ENCODE data around the gene TLL1. TPM values are rescaled to one million over a fixed set of nuclear protein-coding genes. Genes with fewer than 3 reads are reported as not detected.

The TLL1 gene
- total RNA-seq, 1 donor, result not detected

- no peak for DNase-seq (ENCODE audit: low read depth in 2 of 3, low spot score in 2 of 3)
Measured at GRCh38 chr4:166042510-166043055, 169.5 kb downstream of the TLL1 start.

DNA sequence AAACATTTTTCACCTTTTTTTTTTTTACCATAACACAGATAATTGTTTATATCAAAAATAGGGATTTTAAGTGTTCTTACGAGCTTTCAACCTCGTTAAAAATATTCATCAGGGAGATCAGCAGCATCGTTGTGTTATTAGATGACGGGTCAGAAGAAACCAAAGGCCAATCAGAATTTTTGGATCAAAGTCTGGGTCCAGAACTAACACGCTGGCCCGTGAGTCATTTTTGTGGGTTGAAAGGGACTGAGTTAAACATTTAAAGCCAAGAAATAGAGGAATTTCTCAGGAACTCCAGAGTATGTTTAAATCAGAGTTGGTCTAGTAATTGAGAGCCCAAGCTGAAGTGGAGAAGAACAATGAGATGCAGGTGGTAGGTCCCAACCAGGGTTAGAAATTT is 170.8 kb downstream of the TLL1 start:
- no peak for DNase-seq (ENCODE audit: low read depth in 2 of 3, low spot score in 2 of 3)

DNA sequence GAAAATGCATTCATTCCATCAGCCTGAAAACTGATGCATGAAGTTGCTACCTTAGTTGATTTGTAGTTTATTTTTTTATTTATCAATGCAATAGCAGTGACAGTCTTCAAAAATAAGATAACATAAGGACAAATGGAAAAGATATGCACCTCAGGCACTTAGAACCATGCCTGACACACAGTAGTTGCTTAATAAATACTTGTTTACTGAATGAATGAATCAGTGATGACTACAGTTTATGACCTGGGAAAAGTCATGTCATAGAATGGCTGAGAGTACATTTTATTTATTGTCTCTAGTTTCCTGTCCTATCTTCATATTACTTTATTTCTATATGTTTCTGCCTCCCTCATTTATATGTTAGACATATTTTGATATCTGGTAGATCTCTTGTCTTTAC is 171.8 kb downstream of the TLL1 start:
- DNase-seq (ENCODE audit: low read depth in 2 of 3, low spot score in 2 of 3), result no peak

- DNase-seq (ENCODE audit: low read depth in 2 of 3, low spot score in 2 of 3), result no peak
Measured at GRCh38 chr4:166045457-166045856, 172.4 kb downstream of the TLL1 start.

GRCh38 chr4:166049036-166049435 is 176.0 kb downstream of the TLL1 start:
- DNase-seq (ENCODE audit: low read depth in 2 of 3, low spot score in 2 of 3), result no peak

GRCh38 chr4:166064721-166065120 is 191.7 kb downstream of the TLL1 start:
- no peak for DNase-seq (ENCODE audit: low read depth in 2 of 3, low spot score in 2 of 3)

- DNase-seq (ENCODE audit: low read depth in 2 of 3, low spot score in 2 of 3), result no peak
Measured at GRCh38 chr4:166065324-166065723, 192.3 kb downstream of the TLL1 start.

DNA sequence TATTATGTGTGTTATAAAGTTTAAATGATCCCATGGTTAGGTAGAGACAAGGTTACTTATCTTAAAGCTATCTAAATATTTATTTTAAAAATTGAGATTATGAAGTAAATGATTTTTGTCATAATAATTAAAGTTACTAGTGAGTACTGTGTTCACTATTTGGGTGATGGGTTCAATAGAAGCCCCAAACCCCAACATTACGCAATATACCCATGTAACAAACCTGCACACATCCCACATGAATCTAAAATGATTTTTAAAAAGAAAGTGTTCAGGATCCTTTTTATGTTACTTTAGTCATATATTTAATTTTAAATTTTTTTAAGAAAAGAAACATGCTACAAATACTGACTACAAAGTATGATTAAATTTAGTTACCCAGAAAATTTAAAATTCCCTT is 193.9 kb downstream of the TLL1 start:
- DNase-seq (ENCODE audit: low read depth in 2 of 3, low spot score in 2 of 3), result no peak

GRCh38 chr4:166067915-166068314 is 194.9 kb downstream of the TLL1 start:
- no peak for DNase-seq (ENCODE audit: low read depth in 2 of 3, low spot score in 2 of 3)

GRCh38 chr4:166073783-166074182 is 200.7 kb downstream of the TLL1 start:
- DNase-seq (ENCODE audit: low read depth in 2 of 3, low spot score in 2 of 3), result no peak

DNA sequence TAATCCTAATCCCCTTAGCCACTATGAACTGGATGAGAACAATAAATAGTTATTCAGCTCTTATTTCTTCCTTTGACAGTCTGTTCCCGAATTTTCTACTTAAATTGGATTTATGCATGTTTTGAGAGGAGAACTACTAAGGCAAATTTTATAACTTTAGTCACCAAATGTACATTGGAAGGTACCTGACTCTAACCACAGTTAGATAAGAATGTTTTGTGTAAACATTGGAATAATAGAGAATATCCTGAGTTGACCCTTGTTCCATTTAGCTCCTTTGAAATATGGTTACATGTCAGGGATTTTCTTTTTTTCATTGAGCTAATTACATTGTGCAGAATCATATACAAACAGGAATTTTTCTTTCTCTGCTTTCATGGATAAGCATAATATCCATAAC is 202.6 kb downstream of the TLL1 start:
- DNase-seq (ENCODE audit: low read depth in 2 of 3, low spot score in 2 of 3), result no peak

GRCh38 chr4:166077782-166078181 is 204.7 kb downstream of the TLL1 start:
- no peak for DNase-seq (ENCODE audit: low read depth in 2 of 3, low spot score in 2 of 3)

- no peak for DNase-seq (ENCODE audit: low read depth in 2 of 3, low spot score in 2 of 3)
Measured at GRCh38 chr4:166078383-166078782, 205.3 kb downstream of the TLL1 start.

DNA sequence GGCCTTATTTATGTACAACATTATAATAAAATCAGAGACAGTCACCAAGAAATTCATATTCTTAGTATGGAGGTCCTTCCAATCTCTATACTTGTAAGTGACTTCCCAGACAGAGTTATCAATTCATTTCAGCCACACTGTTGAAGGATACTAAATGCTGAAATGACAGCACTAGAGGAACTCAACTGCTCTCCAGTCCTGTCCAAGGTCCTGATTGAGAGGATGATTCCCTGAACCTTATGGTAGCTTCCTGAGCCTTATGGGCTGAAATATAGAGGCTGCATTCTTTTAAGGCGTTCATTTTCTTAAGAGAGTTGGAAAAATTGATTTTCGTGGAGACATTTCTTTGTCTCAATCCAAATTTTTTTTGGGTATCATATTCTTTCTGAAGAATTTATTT is 205.9 kb downstream of the TLL1 start:
- no peak for DNase-seq (ENCODE audit: low read depth in 2 of 3, low spot score in 2 of 3)

- no peak for DNase-seq (ENCODE audit: low read depth in 2 of 3, low spot score in 2 of 3)
Measured at GRCh38 chr4:166087569-166087968, 214.5 kb downstream of the TLL1 start.

- DNase-seq (ENCODE audit: low read depth in 2 of 3, low spot score in 2 of 3), result no peak
Measured at GRCh38 chr4:166088576-166088975, 215.5 kb downstream of the TLL1 start.

DNA sequence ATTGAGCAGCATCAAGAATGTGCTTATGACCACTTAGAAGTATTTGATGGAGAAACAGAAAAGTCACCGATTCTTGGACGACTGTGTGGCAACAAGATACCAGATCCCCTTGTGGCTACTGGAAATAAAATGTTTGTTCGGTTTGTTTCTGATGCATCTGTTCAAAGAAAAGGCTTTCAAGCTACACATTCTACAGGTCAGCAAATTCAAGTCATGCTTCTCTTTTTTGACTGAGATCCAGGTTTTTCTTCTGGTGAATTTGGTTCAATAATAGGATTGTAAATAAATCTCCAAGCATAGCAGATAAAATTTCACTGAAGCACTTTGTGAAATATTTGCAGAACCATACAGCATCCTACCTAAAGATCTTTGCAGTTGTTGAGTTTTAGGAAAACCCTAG is 218.1 kb downstream of the TLL1 start:
- no peak for DNase-seq (ENCODE audit: low read depth in 2 of 3, low spot score in 2 of 3)

GRCh38 chr4:166091912-166092510 is 219.0 kb downstream of the TLL1 start:
- DNase-seq (ENCODE audit: low read depth in 2 of 3, low spot score in 2 of 3), result peak in 2 of 3 donors; percentile 18 to 62

DNA sequence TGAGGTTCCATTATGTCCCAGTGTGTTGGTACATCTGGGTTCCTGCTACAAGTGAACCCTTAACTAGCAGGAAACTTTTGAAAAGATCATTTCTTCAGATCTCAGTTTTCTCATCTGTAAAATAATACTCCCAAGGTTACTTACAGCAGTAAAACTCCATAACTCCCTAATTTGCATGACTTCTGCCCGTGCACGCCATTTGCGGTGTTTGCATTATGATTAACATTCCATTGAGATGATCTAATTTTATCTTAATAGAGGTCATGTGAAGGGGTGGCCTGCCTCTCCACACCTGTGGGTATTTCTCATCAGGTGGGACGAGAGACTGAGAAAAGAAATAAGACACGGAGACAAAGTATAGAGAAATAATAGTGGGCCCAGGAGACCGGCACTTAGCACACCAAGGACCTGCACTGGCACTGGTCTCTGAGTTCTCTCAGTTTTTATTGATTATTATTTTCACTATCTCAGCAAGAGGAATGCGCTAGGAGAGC is 219.8 kb downstream of the TLL1 start:
- no peak for DNase-seq (ENCODE audit: low read depth in 2 of 3, low spot score in 2 of 3)

GRCh38 chr4:166104623-166105022 is 231.6 kb downstream of the TLL1 start:
- no peak for DNase-seq (ENCODE audit: low read depth in 2 of 3, low spot score in 2 of 3)

- no peak for DNase-seq (ENCODE audit: low read depth in 2 of 3, low spot score in 2 of 3)
Measured at GRCh38 chr4:166121897-166122296, 248.9 kb downstream of the TLL1 start.

- no peak for DNase-seq (ENCODE audit: low read depth in 2 of 3, low spot score in 2 of 3)
Measured at GRCh38 chr4:166123546-166123945, 250.5 kb downstream of the TLL1 start.

GRCh38 chr4:166128403-166128802 is 255.4 kb downstream of the TLL1 start:
- DNase-seq (ENCODE audit: low read depth in 2 of 3, low spot score in 2 of 3), result no peak

All from hematopoietic multipotent progenitor cell (in vitro differentiated cells).